Activated naive CD4-positive, alpha-beta T cell treated with anti-CD3 and anti-CD28 coated beads for 36 hours (primary cell): ENCODE measurements around the gene TCP1. TPM values are rescaled to one million over a fixed set of nuclear protein-coding genes. Genes with fewer than 3 reads are reported as not detected.
A peak's percentile ranks its signal among the peaks of the same experiment; 100 is the strongest.

ENCODE experiments used
- CTCF ChIA-PET: fragments of 350-600 bp; sonication (Branson Sonifier 250); formaldehyde crosslinking; loops from one replicate; lab custom pipeline; 2021; ENCODE audit warnings: antibody characterized with exemption; lab: Charles Lee
- DNase-seq: peaks from one replicate; pipeline ENCODE4 v3.0.0-alpha.2; 2020
- H3K27ac Mint-ChIP-seq: one replicate; pipeline ENCODE4 v1.8.0; 2021; ENCODE audit warnings: mild to moderate bottlenecking, mixed read lengths
- H3K27me3 Mint-ChIP-seq: one replicate; pipeline ENCODE4 v1.8.0; 2021; ENCODE audit warnings: low read depth, mixed read lengths
- H3K36me3 Mint-ChIP-seq: one replicate; pipeline ENCODE4 v1.8.0; 2021; ENCODE audit warnings: low read depth, mixed read lengths
- H3K4me1 Mint-ChIP-seq: one replicate; pipeline ENCODE4 v1.8.0; 2021; ENCODE audit warnings: low read depth, mixed read lengths
- H3K4me3 Mint-ChIP-seq: one replicate; pipeline ENCODE4 v1.8.0; 2021; ENCODE audit warnings: mild to moderate bottlenecking, moderate library complexity, mixed read lengths
- H3K9me3 Mint-ChIP-seq: one replicate; pipeline ENCODE4 v1.8.0; 2021; ENCODE audit warnings: mixed read lengths
- intact Hi-C: fragments of 100-400 bp; cut with micrococcal nuclease; formaldehyde crosslinking; loops from one replicate; pipeline ENCODE4 v1.15.1; 2023
- total RNA-seq, 2 experiments: library from RNA; stranded (reverse); gene quantifications; one replicate each; pipeline ENCODE4 v1.2.3, GENCODE V29; 2021

The TCP1 gene
- total RNA-seq, 2 experiments from 2014 or later: 420 to 425 TPM

DNA sequence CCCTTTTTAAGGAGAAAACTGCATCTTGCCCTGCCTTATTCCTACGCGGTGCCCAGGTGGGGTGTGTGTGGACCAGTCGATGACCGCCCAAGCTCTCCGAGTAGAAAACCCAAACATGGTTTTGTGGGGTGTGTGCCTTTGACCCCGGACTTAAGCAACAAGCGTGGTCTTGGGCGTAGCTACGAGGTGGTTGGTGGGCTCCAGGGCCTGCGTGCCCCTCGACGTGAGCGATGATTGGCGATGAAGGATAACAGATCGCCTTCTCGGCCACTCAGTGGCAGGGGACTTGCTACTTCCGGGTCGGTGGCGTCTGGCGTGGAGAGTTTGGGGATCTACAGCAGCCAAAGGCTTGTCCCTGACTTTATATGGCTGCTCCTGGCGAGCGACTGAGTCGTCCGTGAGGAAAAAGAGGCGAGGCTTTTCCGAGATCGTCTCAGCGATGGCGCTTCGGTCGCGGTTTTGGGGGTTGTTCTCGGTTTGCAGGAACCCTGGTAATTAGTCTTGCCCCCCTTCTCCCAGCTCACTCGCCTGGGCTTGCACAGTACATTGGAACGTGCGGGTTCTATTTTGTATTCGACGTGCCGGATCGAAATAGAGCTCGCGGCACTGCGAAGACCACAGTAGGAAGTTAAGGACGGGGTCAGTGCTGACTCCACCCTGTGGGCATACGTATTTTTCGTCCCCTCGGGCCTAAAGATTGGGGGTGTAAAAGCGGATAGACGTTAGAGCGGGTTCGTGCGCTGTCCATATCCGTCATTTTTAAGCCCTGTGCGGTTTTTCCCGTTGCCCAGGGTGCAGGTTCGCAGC, 950 bp upstream of the TCP1 start, which contains the start of gene MRPL18:
MRPL18 (plus strand) TSS at position 319 of the 807 bp plus-strand sequence; CDS start at position 440, 121 bp downstream.
- CTCF ChIA-PET: interaction anchor here (0.7 to 4.7 kb wide), 9 partner anchors 17 to 136 kb away, joined by 3 to 25 read pairs (median 3); partner anchors contain the start of genes SOD2 and WTAP

GRCh38 chr6:159788753-159789376, 537 bp downstream of the TCP1 start:
- peak; percentile 47 for DNase-seq
- Mint-ChIP-seq H3K4me1 (peaks cover 65% of the 10 kb centered on the region), H3K27me3 (no peaks in the 10 kb centered on the region), H3K4me3 (peak overlapping the region; percentile 99), H3K36me3 (peaks cover 62% of the 10 kb centered on the region), H3K27ac (peak overlapping the region; percentile 98), H3K9me3 (no peaks in the 10 kb centered on the region)
- intact Hi-C loops: loop anchor here (1.0 to 5.0 kb wide), 7 partner anchors 27 to 673 kb away; partner anchors contain the start of genes ACAT2, SOD2 and WTAP
- CTCF ChIA-PET: interaction anchor here (0.6 to 4.7 kb wide), 4 partner anchors 60 to 98 kb away, joined by 3 to 25 read pairs (median 4); partner anchors contain the start of gene SOD2

More for the DNA sequence above, 950 bp upstream of the TCP1 start, which contains the start of gene MRPL18:
- Mint-ChIP-seq H3K27ac (peak within 1 kb of the TSS; percentile 98), H3K36me3 (peaks cover 55% of the 10 kb centered on the region), H3K9me3 (no peaks in the 10 kb centered on the region), H3K4me3 (peak within 1 kb of the TSS; percentile 99), H3K4me1 (peaks cover 63% of the 10 kb centered on the region), H3K27me3 (no peaks in the 10 kb centered on the region)
- DNase-seq: peak; percentile 95
- intact Hi-C loops: loop anchor here (2.0 kb wide), 1 partner anchor 30 kb away; no protein-coding TSS in a partner anchor

GRCh38 chr6:159788276-159788675, 1.1 kb downstream of the TCP1 start:
- peaks cover 65% of the 10 kb centered on the region for H3K36me3 Mint-ChIP-seq
- no peaks in the 10 kb centered on the region for H3K27me3 Mint-ChIP-seq
- CTCF ChIA-PET: interaction anchor here (0.6 to 4.7 kb wide), 4 partner anchors 15 to 97 kb away, joined by 3 to 25 read pairs (median 4); partner anchors contain the start of gene SOD2
- intact Hi-C loops: loop anchor here (5.0 kb wide), 1 partner anchor 36 kb away; no protein-coding TSS in a partner anchor
- H3K4me1 Mint-ChIP-seq: peaks cover 64% of the 10 kb centered on the region
- peak; percentile 28 for DNase-seq
- H3K4me3 Mint-ChIP-seq: peak overlapping the region; percentile 99
- no peaks in the 10 kb centered on the region for H3K9me3 Mint-ChIP-seq
- peak overlapping the region; percentile 98 for H3K27ac Mint-ChIP-seq

GRCh38 chr6:159778542-159779103, 10.8 kb downstream of the TCP1 start:
- no peak overlapping the region for H3K4me3 Mint-ChIP-seq
- intact Hi-C loops: loop anchor here (1.0 kb wide), 1 partner anchor 8 kb away; no protein-coding TSS in a partner anchor
- DNase-seq: no peak
- H3K27ac Mint-ChIP-seq: no peak overlapping the region
- H3K9me3 Mint-ChIP-seq: no peaks in the 10 kb centered on the region
- CTCF ChIA-PET: no interaction called here
- H3K27me3 Mint-ChIP-seq: no peaks in the 10 kb centered on the region
- peaks cover 24% of the 10 kb centered on the region for H3K4me1 Mint-ChIP-seq
- H3K36me3 Mint-ChIP-seq: peaks cover 35% of the 10 kb centered on the region

- Mint-ChIP-seq H3K4me3 (no peak overlapping the region), H3K4me1 (peaks cover 21% of the 10 kb centered on the region), H3K36me3 (peaks cover 32% of the 10 kb centered on the region), H3K27me3 (no peaks in the 10 kb centered on the region), H3K27ac (no peak overlapping the region), H3K9me3 (no peaks in the 10 kb centered on the region)
- intact Hi-C loops: no loop called here
- CTCF ChIA-PET: no interaction called here
- DNase-seq: no peak
Measured at GRCh38 chr6:159778131-159778530, 11.3 kb downstream of the TCP1 start.

GRCh38 chr6:159777240-159777904, 12.0 kb downstream of the TCP1 start:
- no peak for DNase-seq
- no peaks in the 10 kb centered on the region for H3K9me3 Mint-ChIP-seq
- peaks cover 13% of the 10 kb centered on the region for H3K4me1 Mint-ChIP-seq
- peak overlapping the region; percentile 74 for H3K27ac Mint-ChIP-seq
- no peaks in the 10 kb centered on the region for H3K27me3 Mint-ChIP-seq
- H3K4me3 Mint-ChIP-seq: no peak overlapping the region
- peaks cover 26% of the 10 kb centered on the region for H3K36me3 Mint-ChIP-seq
- intact Hi-C loops: no loop called here
- CTCF ChIA-PET: no interaction called here

DNA sequence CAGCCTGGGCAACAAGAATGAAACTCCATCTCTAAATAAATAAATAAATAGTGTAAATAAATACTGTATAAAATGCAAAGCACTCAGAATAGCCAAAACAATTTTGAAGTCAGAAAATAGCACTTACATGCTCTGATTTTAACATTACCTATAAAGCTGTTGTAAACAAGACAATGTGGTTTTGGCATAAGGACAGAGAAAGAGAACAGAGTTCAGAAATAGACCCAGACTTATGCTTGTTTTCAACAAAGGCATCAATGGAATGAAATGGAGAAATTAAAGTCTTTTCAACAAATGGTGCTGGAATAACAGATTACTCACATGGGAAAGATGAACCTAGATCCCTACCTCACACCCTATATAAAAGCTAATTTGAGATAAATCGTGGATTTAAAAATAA, 17.2 kb downstream of the TCP1 start:
- intact Hi-C loops: no loop called here
- H3K4me1 Mint-ChIP-seq: peaks cover 17% of the 10 kb centered on the region
- no peak overlapping the region for H3K27ac Mint-ChIP-seq
- H3K9me3 Mint-ChIP-seq: peaks cover 2% of the 10 kb centered on the region
- peaks cover 38% of the 10 kb centered on the region for H3K36me3 Mint-ChIP-seq
- no peak overlapping the region for H3K4me3 Mint-ChIP-seq
- H3K27me3 Mint-ChIP-seq: no peaks in the 10 kb centered on the region
- CTCF ChIA-PET: interaction anchor here (0.7 kb wide), 1 partner anchor 58 kb away, joined by 3 read pairs; no protein-coding TSS in a partner anchor
- DNase-seq: no peak

GRCh38 chr6:159769470-159769869, 19.9 kb downstream of the TCP1 start:
- no peak overlapping the region for H3K4me3 Mint-ChIP-seq
- peaks cover 2% of the 10 kb centered on the region for H3K9me3 Mint-ChIP-seq
- peaks cover 44% of the 10 kb centered on the region for H3K36me3 Mint-ChIP-seq
- DNase-seq: peak; percentile 43
- H3K4me1 Mint-ChIP-seq: peaks cover 30% of the 10 kb centered on the region
- no peaks in the 10 kb centered on the region for H3K27me3 Mint-ChIP-seq
- CTCF ChIA-PET: interaction anchor here (0.7 to 1.1 kb wide), 3 partner anchors 10 to 78 kb away, joined by 3 to 5 read pairs (median 3); partner anchors contain the start of gene WTAP
- H3K27ac Mint-ChIP-seq: peak overlapping the region; percentile 54
- intact Hi-C loops: loop anchor here (10.0 kb wide), 1 partner anchor 1125 kb away; the partner anchor contains the start of gene DYNLT1

GRCh38 chr6:159766906-159767305, 22.5 kb downstream of the TCP1 start:
- Mint-ChIP-seq H3K4me3 (no peak overlapping the region), H3K4me1 (peaks cover 37% of the 10 kb centered on the region)
- CTCF ChIA-PET: interaction anchor here (1.5 kb wide), 1 partner anchor 74 kb away, joined by 3 read pairs; the partner anchor contains the start of gene SOD2

GRCh38 chr6:159762681-159763293, 26.6 kb downstream of the TCP1 start:
- H3K36me3 Mint-ChIP-seq: peaks cover 43% of the 10 kb centered on the region
- H3K4me1 Mint-ChIP-seq: peaks cover 41% of the 10 kb centered on the region
- CTCF ChIA-PET: interaction anchor here (0.7 kb wide), 1 partner anchor 312 kb away, joined by 3 read pairs; no protein-coding TSS in a partner anchor
- peak; percentile 30 for DNase-seq
- H3K27me3 Mint-ChIP-seq: no peaks in the 10 kb centered on the region
- intact Hi-C loops: loop anchor here (1.0 to 10.0 kb wide), 5 partner anchors 27 to 1118 kb away; partner anchors contain the start of genes DYNLT1, EZR, SOD2 and TCP1
- peak overlapping the region; percentile 96 for H3K4me3 Mint-ChIP-seq
- no peaks in the 10 kb centered on the region for H3K9me3 Mint-ChIP-seq
- peak overlapping the region; percentile 96 for H3K27ac Mint-ChIP-seq

More at GRCh38 chr6:159766906-159767305, 22.5 kb downstream of the TCP1 start:
- Mint-ChIP-seq H3K36me3 (peaks cover 52% of the 10 kb centered on the region), H3K27me3 (no peaks in the 10 kb centered on the region), H3K9me3 (peaks cover 2% of the 10 kb centered on the region), H3K27ac (no peak overlapping the region)
- DNase-seq: no peak
- intact Hi-C loops: loop anchor here (10.0 kb wide), 1 partner anchor 1122 kb away; the partner anchor contains the start of gene DYNLT1
